HG03565 (cell line): ENCODE data around the gene ZSCAN22.
"Not testable (repeated sequence)": the region's sequence is repeated elsewhere in the genome, so short reads cannot be mapped to it uniquely, and the experiment has no call there.

Source experiments
- ATAC-seq: cut with Tn5 transposase; IDR thresholded peaks from one replicate; pipeline ENCODE4 v1.9.1; 2021; ENCODE audit warnings: mild to moderate bottlenecking, moderate library complexity; ENCODE audit not compliant: unreplicated experiment

The ZSCAN22 gene

DNA sequence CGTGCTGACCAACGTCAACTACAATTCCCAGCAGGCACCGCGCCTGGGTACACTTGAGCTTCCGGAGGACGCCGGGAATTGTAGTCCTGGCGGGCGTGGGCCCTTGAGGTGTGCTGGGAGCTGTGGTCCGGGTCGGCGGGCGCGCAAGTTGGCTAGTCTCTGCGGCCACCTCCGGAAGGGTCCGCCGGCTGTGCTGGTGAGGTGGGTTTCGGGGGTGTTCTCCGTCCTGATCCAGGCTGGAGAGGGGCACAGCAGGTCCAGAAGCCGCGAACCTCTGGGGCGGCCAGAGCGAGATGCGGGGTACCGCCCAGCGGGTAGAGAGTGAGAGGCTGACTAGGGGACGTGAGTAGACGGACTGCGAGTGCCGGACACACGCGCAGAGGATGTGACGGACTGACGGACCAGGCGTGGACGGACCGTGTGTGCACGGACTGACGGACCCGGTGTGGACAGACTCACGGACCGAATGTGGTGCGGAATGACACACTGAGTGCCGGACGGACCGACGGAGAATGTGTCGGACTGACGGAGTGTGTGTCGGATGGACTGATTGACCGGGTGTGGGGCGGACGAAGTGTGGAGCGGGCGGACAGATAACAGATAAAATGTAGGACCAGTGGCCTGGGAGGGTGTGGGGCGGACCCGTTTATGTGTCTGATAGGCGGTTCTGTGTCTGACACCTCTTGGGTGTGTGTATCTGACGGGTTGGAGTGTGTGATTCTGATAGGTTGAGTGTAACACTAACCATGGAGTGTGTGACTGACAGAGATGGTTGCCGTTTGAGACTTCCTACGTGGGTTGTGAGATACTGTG, at the start of gene ZSCAN22:
TSS of gene ZSCAN22 (plus strand) at position 81 of the 813 bp plus-strand sequence. CDS start 7,809 bp downstream, outside the sequence.
- ATAC-seq: peak; percentile 77

DNA sequence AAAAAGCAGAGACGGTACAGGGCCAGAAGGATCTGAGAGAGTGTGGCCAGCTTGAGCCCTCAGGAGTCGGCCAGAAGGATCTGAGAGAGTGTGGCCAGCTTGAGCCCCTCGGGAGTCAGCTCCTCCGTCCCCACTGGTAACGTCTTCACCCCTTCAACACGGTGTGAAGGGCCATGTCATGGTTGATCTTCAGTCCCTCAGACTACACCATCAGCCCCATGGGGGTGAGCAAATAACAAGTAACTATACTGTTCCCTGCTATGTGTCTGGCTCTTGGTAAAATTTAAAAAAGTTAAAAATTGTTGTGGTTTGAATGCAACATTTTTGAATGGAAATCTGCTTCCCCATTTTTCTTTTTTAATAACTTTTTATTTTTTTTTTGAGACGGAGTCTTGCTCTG, 49.6 kb upstream of the ZSCAN22 start:
- ATAC-seq: no peak

DNA sequence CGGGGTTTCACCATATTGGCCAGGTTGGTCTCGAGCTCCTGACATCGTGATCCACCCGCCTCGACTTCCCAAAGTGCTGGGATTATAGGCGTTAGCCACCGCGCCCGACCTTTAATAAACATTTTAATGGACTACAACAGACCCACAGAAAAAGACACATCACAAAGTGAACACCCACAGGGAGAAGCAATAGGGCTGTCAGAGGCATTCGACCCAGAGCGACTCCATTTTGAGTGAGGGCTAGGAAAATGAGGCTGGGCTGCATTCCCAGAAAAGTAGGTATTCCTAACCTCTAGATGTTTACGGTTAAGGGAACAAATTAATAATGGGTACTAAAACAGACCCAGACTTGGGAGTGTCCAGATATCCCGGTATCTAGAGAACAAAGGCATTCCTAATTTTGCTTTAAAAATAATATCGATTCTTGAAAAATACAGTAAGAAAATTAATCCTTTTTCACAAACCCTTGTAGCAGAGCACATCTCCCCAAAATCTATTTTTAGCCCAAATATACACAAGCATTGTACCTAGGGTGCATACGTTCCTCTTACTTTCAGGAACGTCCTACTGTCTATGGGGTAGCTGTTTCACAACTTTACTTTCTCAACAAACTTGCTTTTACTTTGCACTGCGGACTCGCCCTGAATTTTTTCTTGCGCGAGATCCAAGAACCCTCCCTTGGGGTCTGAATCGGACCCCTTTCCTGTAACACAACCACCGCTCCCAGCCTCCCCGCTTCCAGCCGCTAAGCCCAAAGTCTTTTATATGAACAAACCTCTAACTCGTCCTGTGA, 48.9 kb upstream of the ZSCAN22 start:
- ATAC-seq: no peak

DNA sequence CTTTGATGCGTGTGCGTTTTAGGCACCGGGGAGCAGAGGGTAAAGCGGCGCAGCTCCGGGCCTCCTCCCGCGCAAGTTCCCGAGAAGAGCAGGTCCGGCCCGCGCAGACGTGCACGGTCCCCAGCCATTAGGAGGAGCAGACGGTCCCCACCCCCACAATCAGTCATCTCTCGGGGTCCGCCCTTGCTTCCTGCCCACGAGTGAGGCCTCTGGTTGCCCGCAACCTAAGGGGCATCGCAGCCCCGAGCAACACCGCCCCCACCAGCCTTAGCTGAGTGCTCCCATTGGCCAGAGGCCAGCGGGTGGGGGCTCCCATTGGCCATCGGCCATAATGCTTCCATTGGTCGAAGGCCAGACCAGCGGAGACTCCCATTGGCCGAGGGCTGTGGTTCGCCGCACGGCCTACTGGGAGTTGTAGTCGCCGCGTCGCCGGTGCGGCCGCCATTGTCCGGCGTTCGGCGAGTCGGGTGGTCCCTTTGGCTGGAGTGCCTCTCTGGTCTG, 48.2 kb upstream of the ZSCAN22 start, which contains the start of gene ZNF8:
TSS of gene ZNF8 (plus strand) at position 415 of the 501 bp plus-strand sequence. CDS start 127 bp downstream, outside the sequence.
- ATAC-seq: peak; percentile 91

DNA sequence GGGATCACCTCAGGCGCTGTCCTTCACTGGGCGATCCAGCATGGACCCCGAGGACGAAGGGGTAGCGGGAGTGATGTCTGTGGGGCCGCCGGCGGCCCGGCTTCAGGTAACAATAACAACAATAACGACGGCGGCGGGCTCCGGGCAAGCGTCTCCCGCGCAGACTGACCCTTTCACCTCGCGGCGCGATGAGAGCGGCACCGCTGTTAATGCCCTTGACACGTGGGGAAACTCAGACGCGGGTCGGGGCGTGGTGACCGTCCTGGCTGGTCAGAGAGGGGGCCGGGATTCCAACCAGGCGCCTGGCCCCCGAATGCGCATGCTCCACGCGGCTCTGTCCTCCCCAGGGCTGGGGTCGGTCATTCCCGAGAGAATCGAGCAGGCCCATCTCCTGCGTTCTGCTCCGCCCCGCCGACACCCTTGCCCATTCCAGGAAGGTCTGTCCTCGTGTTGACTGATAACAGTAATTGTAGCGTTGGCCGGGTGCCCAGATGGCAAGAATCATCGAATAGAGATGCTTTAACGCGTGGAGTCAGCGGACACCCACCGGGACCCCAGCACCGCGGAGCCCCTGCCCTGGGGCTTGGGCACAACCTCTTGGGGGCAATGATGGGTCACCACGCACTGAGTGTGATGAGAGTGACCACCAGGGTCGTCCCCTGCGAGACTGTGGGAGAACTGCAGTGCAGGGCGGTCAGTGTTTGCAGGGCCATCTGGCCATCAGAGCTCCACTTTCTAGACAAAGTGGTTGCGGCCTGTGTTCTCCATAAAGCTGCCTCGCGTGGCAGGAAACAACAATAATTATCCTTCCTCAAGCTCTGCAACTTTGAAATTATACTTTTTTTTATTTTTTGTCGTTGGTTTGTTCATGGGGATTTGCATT, 47.5 kb upstream of the ZSCAN22 start:
- ATAC-seq: peak; percentile 12

DNA sequence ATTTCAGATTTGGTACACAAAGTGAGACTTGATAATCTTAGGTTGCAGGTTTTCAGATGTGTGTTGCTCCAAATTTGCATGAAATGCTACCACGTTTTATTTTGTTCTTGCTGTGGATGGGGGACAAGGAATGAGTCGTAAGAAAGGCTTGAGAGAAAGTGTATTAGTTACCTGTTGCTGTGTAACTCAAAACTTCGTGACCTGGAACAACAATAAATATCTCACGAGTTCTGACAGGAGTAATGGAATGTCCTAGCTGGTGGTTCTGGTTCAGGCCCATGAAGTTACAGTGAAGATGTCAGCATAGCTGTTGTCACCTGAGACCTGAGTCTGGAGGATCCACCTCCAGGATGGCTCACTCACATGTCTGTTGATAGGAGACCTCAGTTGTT, 46.9 kb upstream of the ZSCAN22 start:
- ATAC-seq: no peak

DNA sequence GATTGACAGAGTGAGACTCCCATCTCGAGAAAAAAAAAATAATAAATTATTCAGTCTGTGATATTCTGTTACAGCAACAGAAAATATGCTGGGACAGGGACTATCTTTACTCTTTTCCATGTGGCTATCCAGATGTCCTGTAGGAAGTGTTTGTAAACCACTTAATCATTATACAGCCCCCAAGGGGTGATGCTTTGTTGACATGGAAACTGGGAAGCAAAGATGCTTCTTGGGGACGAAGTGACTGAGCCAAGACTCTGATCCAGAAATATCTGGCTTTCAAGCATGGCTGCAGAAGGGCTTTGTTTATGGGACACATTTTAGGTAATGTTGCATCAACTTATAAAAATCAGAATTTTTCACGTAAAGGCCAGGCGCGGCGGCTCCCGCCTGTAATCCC, 42.6 kb upstream of the ZSCAN22 start:
- ATAC-seq: no peak

DNA sequence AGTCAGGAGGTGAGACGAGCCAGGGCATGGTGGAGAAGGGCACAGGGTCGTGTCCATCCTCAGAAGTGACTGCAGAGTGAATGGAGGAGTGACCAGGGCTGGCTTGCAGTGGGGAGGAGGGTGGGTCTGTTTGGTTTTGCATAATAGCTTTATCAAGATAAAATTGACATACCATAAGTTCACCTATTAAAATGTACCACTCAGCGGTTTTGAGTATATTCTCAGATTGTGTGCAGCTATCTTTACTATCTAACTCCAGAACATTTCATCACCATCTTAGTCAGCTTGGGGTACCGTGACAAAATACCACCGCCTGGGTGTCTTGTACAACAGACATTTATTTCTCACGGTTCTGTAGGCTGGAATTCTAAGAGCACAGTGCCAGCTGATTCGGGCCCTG, 34.9 kb upstream of the ZSCAN22 start:
- ATAC-seq: no peak

DNA sequence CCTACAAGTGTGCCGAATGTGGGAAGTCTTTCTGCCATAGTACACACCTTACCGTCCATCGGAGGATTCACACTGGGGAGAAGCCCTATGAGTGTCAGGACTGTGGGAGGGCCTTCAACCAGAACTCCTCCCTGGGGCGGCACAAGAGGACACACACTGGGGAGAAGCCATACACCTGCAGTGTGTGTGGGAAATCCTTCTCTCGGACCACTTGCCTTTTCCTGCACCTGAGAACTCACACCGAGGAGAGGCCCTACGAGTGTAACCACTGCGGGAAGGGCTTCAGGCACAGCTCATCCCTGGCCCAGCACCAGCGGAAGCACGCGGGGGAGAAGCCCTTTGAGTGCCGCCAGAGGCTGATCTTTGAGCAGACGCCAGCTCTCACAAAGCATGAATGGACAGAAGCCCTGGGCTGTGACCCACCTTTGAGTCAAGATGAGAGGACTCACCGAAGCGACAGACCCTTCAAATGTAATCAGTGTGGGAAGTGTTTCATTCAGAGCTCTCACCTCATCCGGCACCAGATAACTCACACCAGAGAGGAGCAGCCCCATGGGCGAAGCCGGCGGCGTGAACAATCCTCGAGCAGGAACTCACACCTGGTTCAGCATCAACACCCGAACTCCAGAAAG, 31.9 kb upstream of the ZSCAN22 start:
- ATAC-seq: no peak

DNA sequence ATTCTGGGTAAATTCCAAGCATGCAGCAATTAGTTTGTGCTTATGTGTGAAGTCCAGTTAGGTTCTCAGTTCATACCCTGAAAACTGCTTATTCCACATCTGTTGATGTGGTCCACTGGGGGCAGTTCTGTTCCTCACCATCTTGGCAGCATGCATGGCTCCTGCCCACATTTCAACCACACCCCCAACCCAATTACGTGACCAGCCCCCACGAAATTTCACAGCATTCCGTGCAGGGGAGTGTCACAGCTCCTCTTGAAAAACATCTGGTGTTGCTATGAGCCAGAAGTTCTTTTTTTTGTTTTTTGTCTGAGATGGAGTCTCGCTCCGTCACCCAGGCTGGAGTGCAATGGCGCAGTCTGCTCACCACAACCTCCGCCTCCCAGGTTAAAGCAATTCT, 30.7 kb upstream of the ZSCAN22 start:
- no peak for ATAC-seq

DNA sequence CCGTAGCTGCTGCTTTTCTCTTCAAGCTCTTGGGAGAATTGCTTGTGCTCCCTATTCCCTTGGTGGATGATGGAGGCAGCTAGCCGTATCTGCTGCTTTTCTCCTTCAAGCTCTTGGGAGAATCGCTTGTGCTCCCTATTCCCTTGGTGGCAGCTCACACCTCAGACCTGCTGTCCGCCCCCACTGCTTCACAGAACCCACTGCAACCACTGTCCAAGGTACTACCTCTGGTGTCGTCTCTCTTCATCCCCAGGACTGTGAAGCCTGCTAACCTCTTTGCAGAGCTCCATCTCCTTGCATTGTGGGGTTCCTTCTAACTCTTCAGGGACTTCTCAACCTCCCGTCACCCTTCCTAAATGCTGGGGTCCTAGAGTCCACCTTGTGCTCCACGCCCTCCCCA, 26.2 kb upstream of the ZSCAN22 start:
- ATAC-seq: no peak

DNA sequence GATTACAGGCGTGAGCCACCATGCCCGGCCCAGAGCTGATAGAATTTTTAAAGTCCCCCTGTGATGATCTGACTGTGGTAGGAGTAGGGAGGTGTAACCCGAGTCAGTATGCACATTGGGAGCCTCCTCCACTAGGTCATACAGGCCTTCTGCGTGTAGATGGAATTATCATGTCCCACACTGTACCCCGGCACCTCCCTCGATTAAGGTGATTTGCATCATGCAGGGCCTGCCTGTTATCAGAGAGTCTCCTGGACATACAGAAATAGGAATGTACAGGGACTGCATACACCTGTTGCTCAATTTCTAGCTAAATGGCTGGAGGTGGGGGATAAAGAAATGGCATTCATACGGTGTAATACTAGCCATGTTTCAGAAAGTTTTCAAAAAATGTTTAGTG, 22.5 kb upstream of the ZSCAN22 start:
- ATAC-seq: no peak

DNA sequence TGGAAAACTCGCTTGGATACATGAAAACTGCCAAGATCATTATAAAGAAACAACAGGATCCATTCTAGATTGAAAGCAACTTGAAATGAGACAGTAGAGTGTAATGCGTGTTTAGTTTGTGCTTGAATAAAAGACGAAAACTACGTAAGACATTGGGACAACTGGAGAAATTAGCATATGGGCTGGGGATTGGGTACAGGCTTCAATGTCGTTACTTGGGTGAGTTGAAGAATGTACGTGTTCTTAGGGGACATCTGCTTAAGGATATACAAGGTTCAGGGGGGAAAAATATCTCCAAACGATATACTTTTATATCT, 22.1 kb upstream of the ZSCAN22 start:
- no peak for ATAC-seq

DNA sequence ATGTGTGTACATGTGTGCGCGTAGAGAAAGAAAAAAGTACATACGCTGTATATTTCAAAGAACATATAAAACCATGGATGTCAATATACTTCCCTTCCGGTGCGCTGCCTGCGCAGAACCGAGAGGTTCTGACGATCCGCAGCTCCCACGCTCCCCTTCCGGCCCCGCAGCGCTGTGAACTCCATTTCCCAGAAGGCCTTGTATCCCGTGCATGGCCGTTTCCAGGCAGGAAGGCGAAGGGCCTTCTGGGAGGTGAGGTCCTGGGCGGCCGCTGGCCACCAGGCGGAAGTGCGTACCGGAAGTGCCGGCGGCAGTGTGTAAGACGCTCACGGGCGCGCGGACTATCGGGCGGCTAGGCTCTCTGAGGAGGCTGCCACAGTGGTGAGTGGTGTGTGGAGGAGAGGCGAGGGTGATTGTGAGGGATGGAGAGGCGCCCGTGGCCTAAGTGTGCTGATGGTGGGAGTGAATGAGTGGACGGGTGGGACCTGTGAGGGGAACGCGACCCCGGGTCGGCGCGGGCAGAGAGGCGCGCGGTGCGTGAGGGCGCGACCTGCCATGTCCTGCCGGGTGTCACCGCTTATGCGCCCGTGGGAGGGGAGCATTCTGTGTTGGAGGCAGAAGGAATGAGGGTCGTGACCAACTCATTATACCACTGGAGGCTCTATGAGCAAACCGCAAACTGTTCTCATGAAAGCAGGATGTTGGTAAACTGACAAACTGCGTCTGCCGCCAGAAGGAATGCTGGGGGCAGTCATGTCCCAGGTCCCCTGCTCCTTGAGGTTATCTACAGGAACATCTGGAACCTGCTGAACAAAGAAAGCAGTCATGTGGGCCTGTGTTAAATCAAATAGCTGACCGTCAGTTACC, 21.5 kb upstream of the ZSCAN22 start, which contains the start of gene ERVK3-1:
TSS of gene ERVK3-1 (plus strand) at position 313 of the 867 bp plus-strand sequence. CDS start 6,792 bp downstream, outside the sequence.
- ATAC-seq: peak; percentile 96

DNA sequence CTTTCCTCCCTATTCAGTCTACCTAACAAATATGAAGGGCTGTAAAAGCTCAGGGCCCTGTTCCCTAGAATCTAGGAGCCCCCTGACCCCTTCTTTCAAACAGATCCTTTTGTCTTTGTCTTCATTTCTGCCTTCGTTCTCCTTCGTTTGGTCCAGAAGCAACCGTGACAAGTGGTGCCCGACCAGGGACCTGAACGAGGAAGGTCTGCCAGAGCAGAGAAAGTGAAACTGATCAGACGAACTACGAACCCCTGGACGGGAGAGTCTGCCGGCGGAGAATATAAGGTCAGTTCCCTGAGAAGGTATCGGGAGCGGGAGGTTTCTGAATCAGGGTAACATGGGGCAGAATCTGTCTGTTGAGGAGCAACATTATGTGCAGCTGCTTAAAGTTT, 20.9 kb upstream of the ZSCAN22 start:
- no peak for ATAC-seq

DNA sequence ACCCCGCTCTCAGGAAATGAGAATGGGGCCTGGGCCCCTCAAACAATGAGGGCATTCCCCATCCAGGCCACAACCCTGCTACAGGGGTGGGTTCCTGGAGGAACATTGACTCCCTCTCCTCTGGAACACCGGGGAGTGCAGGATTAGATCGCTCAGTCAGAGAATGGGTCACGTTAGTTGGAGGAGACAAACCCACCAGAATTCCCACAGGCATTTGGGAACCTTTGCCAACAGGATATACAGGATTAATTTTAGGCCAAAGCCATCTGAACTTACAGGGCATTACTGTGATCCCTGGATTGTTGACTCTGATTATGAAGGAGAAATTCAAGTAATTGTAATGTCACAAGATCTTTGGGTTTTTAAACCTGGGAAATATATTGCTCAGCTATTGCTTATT, 19.1 kb upstream of the ZSCAN22 start:
- ATAC-seq: no peak

DNA sequence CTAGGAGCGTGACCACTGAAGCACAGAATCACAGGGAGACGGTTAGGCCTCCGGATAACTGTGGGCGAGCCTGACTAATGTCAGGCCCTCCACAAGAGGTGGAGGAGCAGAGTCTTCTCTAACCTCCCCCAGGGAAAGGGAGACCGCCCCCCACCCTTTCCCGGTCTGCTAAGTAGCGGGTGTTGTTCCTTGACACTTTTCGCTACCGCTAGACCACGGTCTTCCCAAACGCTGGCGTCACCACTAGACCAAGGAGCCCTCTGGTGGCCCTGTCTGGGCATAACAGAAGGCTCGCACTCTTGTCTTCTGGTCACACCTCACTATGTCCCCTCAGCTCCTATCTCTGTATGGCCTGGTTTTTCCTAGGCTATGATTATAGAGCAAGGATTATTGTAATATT, 16.1 kb upstream of the ZSCAN22 start:
- ATAC-seq: not testable (repeated sequence)

DNA sequence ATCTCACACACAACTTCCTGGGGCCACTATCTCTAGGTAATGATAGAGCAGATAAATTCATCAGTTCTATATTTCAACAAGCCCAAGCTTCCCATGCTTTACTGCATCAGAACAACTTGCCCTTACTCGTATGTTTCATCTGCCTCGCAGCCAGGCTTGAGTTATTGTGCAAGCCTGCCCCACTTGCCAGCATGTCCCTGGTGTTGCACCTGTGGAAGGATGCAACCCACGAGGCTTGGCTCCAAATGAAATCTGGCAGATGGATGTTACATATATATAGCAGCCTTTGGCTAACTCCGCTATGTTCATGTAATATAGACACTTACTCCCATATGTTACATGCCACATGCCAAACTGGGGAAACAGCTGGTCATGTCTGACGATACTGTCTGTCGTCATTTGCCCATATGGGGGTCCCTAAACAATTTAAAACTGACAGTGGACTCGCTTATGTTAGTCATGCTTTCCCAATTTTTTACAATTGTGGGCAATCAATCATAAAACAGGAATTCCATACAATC, 15.4 kb upstream of the ZSCAN22 start:
- ATAC-seq: no peak

DNA sequence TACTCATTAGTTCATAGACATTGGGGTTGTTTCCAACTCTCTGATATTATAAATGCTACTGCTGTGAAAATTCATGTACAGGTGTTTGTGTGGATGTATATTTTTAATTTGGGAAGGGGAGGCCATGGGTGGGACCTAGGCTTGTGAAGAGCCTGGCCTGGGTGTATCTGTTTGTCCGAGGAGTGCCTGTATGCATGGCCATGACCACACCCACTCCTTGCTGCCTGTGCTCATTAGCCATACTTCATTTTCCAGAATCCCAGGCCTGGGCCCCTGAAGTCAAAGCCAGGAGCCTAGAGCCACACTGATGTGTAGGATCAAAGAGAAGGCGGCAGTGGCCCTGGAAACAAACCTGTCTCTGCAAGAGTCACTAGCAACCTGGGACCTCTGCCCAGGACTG, 11.2 kb upstream of the ZSCAN22 start:
- ATAC-seq: no peak
